NCI-H2107 (cell line): ENCODE data around the gene ELFN1.
"Not testable (repeated sequence)": the region's sequence is repeated elsewhere in the genome, so short reads cannot be mapped to it uniquely, and the experiment has no call there.

ENCODE experiments used
- DNase-seq: peaks from one replicate; lab custom pipeline; 2025; lab: John Stamatoyannopoulos, UW

ELFN1 gene

GRCh38 chr7:1755783-1756625 lies 85.9 kb downstream of the ELFN1 start:
- no peak for DNase-seq

- DNase-seq, result no peak
These were observed 87.5 kb downstream of the ELFN1 start for GRCh38 chr7:1757601-1758000.

- DNase-seq, result no peak
These were observed 88.2 kb downstream of the ELFN1 start for GRCh38 chr7:1758028-1758858.

- no peak for DNase-seq
These were observed 88.9 kb downstream of the ELFN1 start for GRCh38 chr7:1758859-1759521.

- no peak for DNase-seq
These were observed 91.0 kb downstream of the ELFN1 start for GRCh38 chr7:1761097-1761496.

GRCh38 chr7:1761774-1762173 lies 91.7 kb downstream of the ELFN1 start:
- no peak for DNase-seq

- no peak for DNase-seq
These were observed 92.3 kb downstream of the ELFN1 start for GRCh38 chr7:1762238-1762945.

GRCh38 chr7:1763033-1763432 lies 93.0 kb downstream of the ELFN1 start:
- no peak for DNase-seq

- DNase-seq, result not testable (repeated sequence)
These were observed 93.8 kb downstream of the ELFN1 start for GRCh38 chr7:1763911-1764310.

GRCh38 chr7:1765336-1765735 lies 95.3 kb downstream of the ELFN1 start:
- no peak for DNase-seq

- DNase-seq, result no peak
These were observed 97.4 kb downstream of the ELFN1 start for GRCh38 chr7:1767524-1767923.

- no peak for DNase-seq
These were observed 98.8 kb downstream of the ELFN1 start for GRCh38 chr7:1768832-1769231.

GRCh38 chr7:1769286-1770200 lies 99.5 kb downstream of the ELFN1 start:
- no peak for DNase-seq

- no peak for DNase-seq
These were observed 100.3 kb downstream of the ELFN1 start for GRCh38 chr7:1770331-1770730.

GRCh38 chr7:1775389-1775788 lies 105.3 kb downstream of the ELFN1 start:
- no peak for DNase-seq

- no peak for DNase-seq
These were observed 107.0 kb downstream of the ELFN1 start for GRCh38 chr7:1777122-1777521.

- no peak for DNase-seq
These were observed 109.4 kb downstream of the ELFN1 start for GRCh38 chr7:1779445-1779844.

- no peak for DNase-seq
These were observed 111.3 kb downstream of the ELFN1 start for GRCh38 chr7:1781369-1781768.

- no peak for DNase-seq
These were observed 115.8 kb downstream of the ELFN1 start for GRCh38 chr7:1785839-1786238.

- DNase-seq, result no peak
These were observed 117.2 kb downstream of the ELFN1 start for GRCh38 chr7:1787241-1787640.

- DNase-seq, result no peak
These were observed 117.7 kb downstream of the ELFN1 start for GRCh38 chr7:1787681-1788235.
